Measurements from ENCODE around the gene PTPRM.

- TF ChIP-seq, protein P1, sequence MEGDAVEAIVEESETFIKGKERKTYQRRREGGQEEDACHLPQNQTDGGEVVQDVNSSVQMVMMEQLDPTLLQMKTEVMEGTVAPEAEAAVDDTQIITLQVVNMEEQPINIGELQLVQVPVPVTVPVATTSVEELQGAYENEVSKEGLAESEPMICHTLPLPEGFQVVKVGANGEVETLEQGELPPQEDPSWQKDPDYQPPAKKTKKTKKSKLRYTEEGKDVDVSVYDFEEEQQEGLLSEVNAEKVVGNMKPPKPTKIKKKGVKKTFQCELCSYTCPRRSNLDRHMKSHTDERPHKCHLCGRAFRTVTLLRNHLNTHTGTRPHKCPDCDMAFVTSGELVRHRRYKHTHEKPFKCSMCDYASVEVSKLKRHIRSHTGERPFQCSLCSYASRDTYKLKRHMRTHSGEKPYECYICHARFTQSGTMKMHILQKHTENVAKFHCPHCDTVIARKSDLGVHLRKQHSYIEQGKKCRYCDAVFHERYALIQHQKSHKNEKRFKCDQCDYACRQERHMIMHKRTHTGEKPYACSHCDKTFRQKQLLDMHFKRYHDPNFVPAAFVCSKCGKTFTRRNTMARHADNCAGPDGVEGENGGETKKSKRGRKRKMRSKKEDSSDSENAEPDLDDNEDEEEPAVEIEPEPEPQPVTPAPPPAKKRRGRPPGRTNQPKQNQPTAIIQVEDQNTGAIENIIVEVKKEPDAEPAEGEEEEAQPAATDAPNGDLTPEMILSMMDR (IDR thresholded peaks at IDR 0.05): no peak
- TF ChIP-seq POLR2A (IDR thresholded peaks at IDR 0.05): no peak
Observed at GRCh38 chr18:8174771-8175170, 607.7 kb downstream of the PTPRM start.

All from sigmoid colon (tissue), 3 donors.